GM18519 (cell line): ENCODE results near the gene HDGFL3.
"Not testable (repeated sequence)": the region's sequence is repeated elsewhere in the genome, so short reads cannot be mapped to it uniquely, and the experiment has no call there.

Experiments
- ATAC-seq: cut with Tn5 transposase; IDR thresholded peaks from one replicate; pipeline ENCODE4 v1.9.1; 2021; ENCODE audit warnings: mild to moderate bottlenecking, moderate library complexity; ENCODE audit not compliant: unreplicated experiment, low FRiP score

The HDGFL3 gene

GRCh38 chr15:83198476-83198875, 9.1 kb downstream of the HDGFL3 start:
- no peak for ATAC-seq

- no peak for ATAC-seq
Measured at GRCh38 chr15:83194528-83194927, 13.1 kb downstream of the HDGFL3 start.

- no peak for ATAC-seq
Measured at GRCh38 chr15:83193721-83194120, 13.9 kb downstream of the HDGFL3 start.

GRCh38 chr15:83192742-83193141, 14.9 kb downstream of the HDGFL3 start:
- ATAC-seq = no peak

GRCh38 chr15:83190450-83190849, 17.2 kb downstream of the HDGFL3 start:
- no peak for ATAC-seq

- no peak for ATAC-seq
Measured at GRCh38 chr15:83185561-83185960, 22.1 kb downstream of the HDGFL3 start.

- ATAC-seq = no peak
Measured at GRCh38 chr15:83178869-83179325, 28.7 kb downstream of the HDGFL3 start.

- no peak for ATAC-seq
Measured at GRCh38 chr15:83178390-83178789, 29.2 kb downstream of the HDGFL3 start.

GRCh38 chr15:83174891-83175290, 32.7 kb downstream of the HDGFL3 start:
- no peak for ATAC-seq

- ATAC-seq = no peak
Measured at GRCh38 chr15:83170474-83171165, 37.0 kb downstream of the HDGFL3 start.

GRCh38 chr15:83169576-83169975, 38.0 kb downstream of the HDGFL3 start:
- ATAC-seq = not testable (repeated sequence)

- ATAC-seq = no peak
Measured at GRCh38 chr15:83166830-83167229, 40.8 kb downstream of the HDGFL3 start.

GRCh38 chr15:83166218-83166617, 41.4 kb downstream of the HDGFL3 start:
- ATAC-seq = no peak

GRCh38 chr15:83164771-83165404, 42.7 kb downstream of the HDGFL3 start:
- ATAC-seq = no peak

- no peak for ATAC-seq
Measured at GRCh38 chr15:83164111-83164770, 43.4 kb downstream of the HDGFL3 start.

- ATAC-seq = no peak
Measured at GRCh38 chr15:83163032-83163431, 44.6 kb downstream of the HDGFL3 start.

GRCh38 chr15:83160741-83161140, 46.9 kb downstream of the HDGFL3 start:
- no peak for ATAC-seq

GRCh38 chr15:83158393-83158792, 49.2 kb downstream of the HDGFL3 start:
- ATAC-seq = no peak

GRCh38 chr15:83155942-83156341, 51.7 kb downstream of the HDGFL3 start:
- no peak for ATAC-seq

- ATAC-seq = no peak
Measured at GRCh38 chr15:83153288-83153687, 54.3 kb downstream of the HDGFL3 start.

- no peak for ATAC-seq
Measured at GRCh38 chr15:83144771-83145170, 62.9 kb downstream of the HDGFL3 start.

GRCh38 chr15:83142151-83142550, 65.5 kb downstream of the HDGFL3 start:
- not testable (repeated sequence) for ATAC-seq
